Right lobe of liver (tissue), 4 donors: ENCODE results near the gene CECR2.

ENCODE experiments used
- POLR2A ChIP-seq: fragments of 450-650 bp; IDR thresholded peaks from one replicate; pipeline ENCODE4 v1.6.1; 2017; ENCODE audit warnings: antibody characterized with exemption, mild to moderate bottlenecking
- TF ChIP-seq, protein P1 (sequence below), 4 donors: fragments of 200-600 bp in 3 of 4; fragments of 450-650 bp in 1 of 4; IDR thresholded peaks; one replicate each; pipeline versions ENCODE4 v1.5.1 to v1.8.0; 2016 to 2022; ENCODE audit warnings: antibody characterized with exemption in 4 of 4, mild to moderate bottlenecking in 2 of 4
- donor health status: DM: no; HTN: no; CAD: no.
- donor health status: DM: no; HTN: no; CAD: no.
- donor health status: DM: no; HTN: yes; CAD: no.

DNA sequence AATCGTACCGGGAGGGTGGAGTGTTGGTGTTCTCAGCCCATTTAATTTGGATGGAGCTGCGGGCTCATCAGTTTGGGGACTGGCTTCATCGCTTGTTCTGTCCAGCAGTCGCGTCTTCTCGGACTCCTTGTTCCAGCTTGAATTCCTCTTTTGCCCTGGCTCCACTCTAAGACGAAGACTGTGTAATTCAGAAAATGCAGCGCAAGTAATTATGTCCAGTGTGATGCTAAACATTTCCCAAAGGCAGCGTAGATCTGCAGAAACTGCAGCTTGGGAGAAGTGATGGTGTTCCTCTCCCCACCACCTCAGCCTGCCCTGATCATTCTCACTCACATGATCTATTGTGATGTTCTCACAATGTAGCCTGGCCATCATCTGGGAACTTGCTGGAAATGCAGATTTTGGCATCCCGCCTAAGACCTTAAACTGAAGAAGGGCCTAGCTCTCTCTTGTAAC lies 194.7 kb downstream of the CECR2 start:
- TF ChIP-seq, protein P1, sequence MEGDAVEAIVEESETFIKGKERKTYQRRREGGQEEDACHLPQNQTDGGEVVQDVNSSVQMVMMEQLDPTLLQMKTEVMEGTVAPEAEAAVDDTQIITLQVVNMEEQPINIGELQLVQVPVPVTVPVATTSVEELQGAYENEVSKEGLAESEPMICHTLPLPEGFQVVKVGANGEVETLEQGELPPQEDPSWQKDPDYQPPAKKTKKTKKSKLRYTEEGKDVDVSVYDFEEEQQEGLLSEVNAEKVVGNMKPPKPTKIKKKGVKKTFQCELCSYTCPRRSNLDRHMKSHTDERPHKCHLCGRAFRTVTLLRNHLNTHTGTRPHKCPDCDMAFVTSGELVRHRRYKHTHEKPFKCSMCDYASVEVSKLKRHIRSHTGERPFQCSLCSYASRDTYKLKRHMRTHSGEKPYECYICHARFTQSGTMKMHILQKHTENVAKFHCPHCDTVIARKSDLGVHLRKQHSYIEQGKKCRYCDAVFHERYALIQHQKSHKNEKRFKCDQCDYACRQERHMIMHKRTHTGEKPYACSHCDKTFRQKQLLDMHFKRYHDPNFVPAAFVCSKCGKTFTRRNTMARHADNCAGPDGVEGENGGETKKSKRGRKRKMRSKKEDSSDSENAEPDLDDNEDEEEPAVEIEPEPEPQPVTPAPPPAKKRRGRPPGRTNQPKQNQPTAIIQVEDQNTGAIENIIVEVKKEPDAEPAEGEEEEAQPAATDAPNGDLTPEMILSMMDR (IDR thresholded peaks at IDR 0.05) = no peak
- TF ChIP-seq POLR2A = no peak
